ENCODE data around the gene RPS23.
A peak's percentile ranks its signal among the peaks of the same experiment; 100 is the strongest.

RPS23 gene

DNA sequence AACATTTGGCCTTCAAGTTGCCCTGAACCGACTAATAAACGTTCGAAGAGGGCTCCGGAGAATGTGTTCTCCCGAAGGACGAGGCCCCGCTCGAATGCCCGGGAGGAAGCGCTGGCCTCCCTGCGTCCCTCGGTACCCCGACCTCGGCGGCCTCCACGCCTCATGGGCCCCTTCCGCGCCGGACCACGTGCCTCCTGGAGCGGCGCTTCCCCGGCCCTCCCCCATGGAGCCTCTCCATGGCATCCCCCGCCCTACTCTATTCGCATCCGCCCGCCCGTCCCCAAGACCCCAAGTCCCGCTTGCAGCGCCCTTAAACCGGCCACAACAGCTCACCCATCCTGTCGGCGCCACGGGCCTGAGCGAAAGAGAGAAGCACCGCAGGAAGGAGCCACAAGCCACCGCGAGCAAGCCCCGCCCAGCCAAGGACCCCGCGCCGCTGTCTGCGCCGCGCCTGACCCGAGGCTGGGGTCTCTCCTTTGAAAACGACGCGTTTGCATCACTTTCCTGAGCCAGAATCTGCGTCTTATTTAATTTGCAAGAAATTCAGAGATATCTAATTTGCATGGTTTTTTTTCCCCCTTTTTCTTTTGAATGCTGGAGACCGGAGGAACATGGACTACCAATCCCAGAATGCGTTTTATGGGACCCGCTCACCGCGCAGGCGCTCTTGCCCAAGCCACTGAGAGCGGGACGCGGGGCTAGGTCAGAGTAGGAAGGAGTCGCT, at the start of gene RPS23:
Gene RPS23, minus strand, starts transcription at position 368 of the 724 bp plus-strand sequence. Its CDS starts 31 bp downstream, at position 337.
- DNase-seq: peak; percentile 98

GRCh38 chr5:82327941-82328340, 49.8 kb upstream of the RPS23 start:
- DNase-seq: no peak

DNA sequence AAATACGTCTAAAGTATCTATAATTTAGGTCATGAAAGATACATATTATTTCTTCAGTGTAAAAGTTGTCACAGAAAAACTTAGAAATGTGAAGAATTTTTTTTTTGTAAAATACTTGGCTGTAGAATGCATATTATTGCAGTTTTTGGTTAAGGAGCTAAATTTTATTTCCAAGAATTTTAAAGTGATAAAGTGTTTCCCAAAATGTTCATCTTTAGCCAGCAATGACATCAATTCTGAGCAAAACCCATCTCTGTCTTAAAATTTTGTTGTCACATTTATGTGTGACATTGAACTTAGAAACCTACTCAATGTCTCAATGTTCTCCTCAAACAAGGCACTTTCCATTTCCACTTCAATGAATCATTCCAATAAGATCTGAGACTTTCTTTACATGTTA, 47.8 kb upstream of the RPS23 start:
- no peak for DNase-seq

DNA sequence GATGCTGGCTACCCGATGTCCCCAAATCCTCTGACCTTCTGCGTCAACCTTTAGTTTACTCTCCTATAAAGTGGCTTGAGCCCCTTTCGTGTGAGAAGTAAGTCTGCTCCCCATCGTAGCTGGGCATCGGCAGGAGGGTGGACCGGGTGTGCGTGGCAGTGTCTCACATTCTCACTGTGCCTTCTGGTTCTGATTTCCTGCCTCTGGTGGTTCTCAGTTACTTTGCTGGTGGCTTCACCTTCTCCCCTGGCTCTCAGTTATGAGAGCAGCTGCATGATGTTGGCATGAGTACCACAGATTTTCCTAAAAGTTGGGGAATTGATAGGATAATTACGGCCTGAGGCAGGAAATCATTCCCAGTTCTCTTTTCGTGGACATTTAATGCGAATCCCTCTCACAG, 47.0 kb upstream of the RPS23 start:
- no peak for DNase-seq

GRCh38 chr5:82320966-82321365, 42.8 kb upstream of the RPS23 start:
- DNase-seq: no peak

GRCh38 chr5:82319651-82320376, 41.7 kb upstream of the RPS23 start:
- DNase-seq: no peak

DNA sequence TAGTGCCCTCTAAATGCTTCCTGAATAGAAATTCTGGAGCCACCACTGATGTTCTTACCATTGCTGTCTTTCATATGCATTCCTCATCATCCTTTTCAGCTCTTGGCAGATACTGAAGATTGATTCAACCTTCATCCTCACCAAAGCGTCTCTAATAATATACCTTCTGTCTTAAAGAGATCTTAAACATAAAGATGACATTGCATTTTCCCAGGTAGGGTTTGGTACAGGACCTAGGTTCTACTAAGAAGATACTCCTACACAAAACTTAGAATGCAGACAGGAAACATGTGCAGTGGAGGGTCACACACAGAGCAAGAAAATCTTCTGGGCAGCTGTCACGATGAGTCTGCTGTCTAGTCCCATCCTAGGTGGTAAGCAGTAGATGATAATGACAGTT, 41.0 kb upstream of the RPS23 start:
- no peak for DNase-seq

- no peak for DNase-seq
Measured at GRCh38 chr5:82314964-82315758, 37.0 kb upstream of the RPS23 start.

- DNase-seq: no peak
Measured at GRCh38 chr5:82313016-82313415, 34.9 kb upstream of the RPS23 start.

DNA sequence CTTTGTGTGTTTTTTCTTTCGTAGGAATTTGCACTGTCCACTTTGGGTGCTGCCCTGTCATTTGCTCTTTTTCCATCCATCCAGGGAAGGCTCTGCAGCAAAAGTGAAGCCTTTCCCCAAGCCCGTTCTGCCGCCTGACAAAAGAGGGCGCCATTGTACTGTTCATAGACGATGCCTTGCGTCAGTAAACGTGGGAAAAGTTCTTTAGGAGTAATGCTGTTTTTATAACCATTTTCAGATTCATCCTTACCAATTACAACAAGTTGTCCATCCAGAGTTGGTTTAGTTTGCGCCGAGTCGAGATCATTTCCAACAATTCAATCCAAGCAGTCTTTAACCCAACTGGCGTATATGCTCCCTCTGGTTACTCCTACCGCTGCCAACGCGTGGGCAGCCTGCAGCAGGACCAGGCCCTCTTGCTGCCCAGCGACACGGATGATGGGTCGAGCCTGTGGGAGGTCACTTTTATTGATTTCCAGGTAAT, 34.3 kb upstream of the RPS23 start:
- DNase-seq: peak; percentile 88

DNA sequence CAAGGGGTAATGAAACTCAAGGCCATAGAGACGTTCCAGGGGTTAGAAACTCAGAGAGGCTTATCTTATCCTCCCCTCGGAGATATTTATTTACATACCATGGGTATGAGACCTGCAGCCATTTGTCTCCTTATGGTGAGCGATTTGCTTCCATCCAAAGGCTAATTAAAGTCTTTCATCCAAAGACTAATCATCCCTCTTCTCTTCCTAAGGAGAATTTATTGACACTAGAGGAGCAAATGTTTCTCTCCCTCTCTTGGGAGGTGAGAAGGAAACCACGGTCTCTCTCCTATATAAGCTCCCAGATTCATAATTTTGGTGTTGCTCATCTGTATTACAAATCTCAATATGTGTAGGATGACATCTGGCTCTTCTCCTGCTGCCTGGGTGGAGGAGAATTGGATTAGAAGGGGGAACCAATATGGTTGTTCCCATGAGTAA, 31.0 kb upstream of the RPS23 start:
- no peak for DNase-seq

- no peak for DNase-seq
Measured at GRCh38 chr5:82308416-82308815, 30.3 kb upstream of the RPS23 start.

DNA sequence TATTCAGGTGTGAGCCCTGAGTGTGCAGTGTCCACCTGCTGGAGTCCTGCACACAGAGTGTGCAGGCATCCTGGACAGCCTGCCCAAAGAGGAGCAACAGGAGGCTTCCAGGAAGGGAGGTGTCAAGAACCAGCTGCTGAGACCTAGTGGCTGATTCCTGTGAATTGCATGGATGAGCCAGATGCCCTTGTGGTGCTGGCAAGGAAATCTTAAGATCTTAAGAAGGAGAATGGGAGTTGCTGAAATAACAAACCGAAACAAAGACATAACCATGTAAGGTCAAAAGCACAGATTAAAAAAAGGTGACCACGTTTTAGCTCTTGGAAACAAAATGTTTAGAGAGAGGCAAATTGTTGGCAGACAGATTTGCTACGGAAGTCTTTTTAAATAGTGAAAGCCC, 29.3 kb upstream of the RPS23 start:
- peak; percentile 25 for DNase-seq

- no peak for DNase-seq
Measured at GRCh38 chr5:82306151-82306550, 28.0 kb upstream of the RPS23 start.

DNA sequence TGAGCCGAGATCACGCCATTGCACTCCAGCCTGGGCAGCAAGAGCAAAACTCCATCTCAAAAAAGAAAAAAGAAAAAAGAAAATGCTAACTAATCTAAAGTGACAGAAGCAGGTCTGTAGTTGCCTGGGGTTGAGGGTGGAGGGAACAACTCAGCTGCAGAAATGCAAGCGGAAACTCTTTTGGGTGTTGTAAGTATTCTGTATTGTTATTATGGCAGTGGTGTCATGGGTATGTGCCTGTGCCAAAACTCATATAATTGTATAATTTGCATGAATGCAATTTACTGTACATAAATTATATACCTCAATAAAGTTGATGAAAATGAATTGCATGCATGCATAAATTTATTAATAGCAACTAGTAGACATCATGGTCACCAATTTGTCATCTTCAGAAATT, 23.0 kb upstream of the RPS23 start:
- DNase-seq: no peak

GRCh38 chr5:82298668-82299067, 20.5 kb upstream of the RPS23 start:
- DNase-seq: no peak

DNA sequence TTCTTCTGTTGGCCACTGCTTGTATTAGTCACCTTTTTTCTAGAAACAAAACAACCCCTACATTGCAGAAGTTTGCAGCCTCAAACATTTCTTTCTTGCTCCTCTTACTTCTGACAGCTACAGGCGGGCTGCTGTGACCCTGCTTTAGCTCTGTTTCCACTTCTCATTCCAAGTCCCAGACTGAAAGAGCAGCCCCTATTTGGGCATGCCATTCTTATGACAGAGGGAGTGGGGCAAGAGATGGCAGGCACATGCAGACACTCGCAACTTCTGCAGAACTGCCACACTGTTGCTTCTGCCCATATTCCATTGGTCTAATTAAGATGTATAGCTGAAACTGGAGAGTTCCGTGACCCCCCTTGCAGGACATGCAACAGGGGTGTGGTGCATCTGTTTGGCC, 19.6 kb upstream of the RPS23 start:
- DNase-seq: no peak

DNA sequence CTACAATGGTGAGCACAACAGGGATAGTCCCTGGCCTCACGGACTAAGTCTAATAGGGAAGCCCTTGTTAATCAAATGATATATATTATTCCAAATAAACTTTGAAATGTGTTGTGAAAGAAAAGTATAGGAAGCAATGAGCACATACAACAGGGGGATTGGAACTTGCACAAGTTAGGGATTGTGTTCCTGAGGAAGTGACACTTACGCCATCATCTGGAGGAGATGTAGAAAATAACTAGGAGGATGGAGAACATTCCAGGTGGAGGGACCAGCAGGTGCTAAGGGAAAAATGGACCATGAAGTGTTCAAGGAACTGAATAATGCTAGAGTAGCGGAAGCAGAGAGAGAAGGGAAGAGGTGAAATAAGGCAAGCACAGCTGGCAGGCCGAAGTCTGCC, 18.8 kb upstream of the RPS23 start:
- no peak for DNase-seq

GRCh38 chr5:82295959-82296531, 17.9 kb upstream of the RPS23 start:
- no peak for DNase-seq

GRCh38 chr5:82295144-82295543, 17.0 kb upstream of the RPS23 start:
- DNase-seq: peak; percentile 29

DNA sequence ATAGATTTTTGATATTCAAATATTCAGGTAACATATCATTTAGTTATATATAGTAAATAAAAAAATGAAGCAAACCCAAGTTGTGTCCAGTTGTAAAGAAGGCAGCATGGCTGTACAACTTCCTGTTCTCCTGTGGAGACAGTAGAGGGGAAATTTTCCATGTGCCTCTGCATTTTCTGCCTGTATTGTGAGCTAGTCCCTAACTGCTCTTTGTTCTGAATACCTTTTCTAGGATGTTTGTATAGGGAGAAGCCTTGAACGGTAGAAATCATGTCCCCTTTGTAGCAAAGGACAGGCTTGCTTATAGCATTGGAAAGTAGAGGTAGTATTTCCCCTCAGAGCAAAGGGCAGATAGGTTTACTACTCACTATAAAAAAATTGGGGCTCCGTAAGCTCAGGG, 13.3 kb upstream of the RPS23 start:
- no peak for DNase-seq

- DNase-seq: no peak
Measured at GRCh38 chr5:82290908-82291307, 12.8 kb upstream of the RPS23 start.

DNA sequence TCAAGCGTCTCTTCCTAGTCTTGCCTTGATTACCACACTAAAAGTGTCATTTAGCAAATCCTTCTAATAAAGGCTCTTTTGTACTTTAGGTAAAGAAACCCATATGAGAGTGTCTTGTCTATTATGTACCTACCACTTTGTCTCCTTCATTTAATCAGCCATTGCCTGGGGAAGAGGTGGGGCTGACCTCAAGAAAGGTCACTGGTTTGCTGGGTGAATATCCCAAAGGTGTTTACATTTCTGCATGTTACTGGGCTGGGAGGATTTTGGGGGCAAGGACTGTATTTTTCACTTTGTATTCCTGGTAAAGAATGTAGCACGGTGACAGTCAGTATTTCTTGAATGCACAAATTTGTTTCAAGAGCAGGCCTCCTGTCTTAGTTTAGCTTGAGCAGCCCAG, 11.9 kb upstream of the RPS23 start:
- no peak for DNase-seq
